AG08395 (cell line): Measurements from ENCODE around the gene TDRD7.

Experiments used
- DNase-seq: peaks from one replicate; pipeline ENCODE4 v3.0.0; 2012; ENCODE audit warnings: mixed read lengths, low spot score

The TDRD7 gene

GRCh38 chr9:97505845-97506244 is 93.9 kb downstream of the TDRD7 start:
- no peak for DNase-seq

- DNase-seq, result no peak
Observed at GRCh38 chr9:97506306-97506705, 94.4 kb downstream of the TDRD7 start.

GRCh38 chr9:97506787-97507186 is 94.9 kb downstream of the TDRD7 start:
- no peak for DNase-seq

GRCh38 chr9:97507428-97507984 is 95.6 kb downstream of the TDRD7 start:
- no peak for DNase-seq

- no peak for DNase-seq
Observed at GRCh38 chr9:97508852-97509251, 97.0 kb downstream of the TDRD7 start.

- DNase-seq, result no peak
Observed at GRCh38 chr9:97510797-97511654, 99.1 kb downstream of the TDRD7 start.

- no peak for DNase-seq
Observed at GRCh38 chr9:97511655-97512427, 99.9 kb downstream of the TDRD7 start.

- DNase-seq, result no peak
Observed at GRCh38 chr9:97512966-97513560, 101.2 kb downstream of the TDRD7 start.

- DNase-seq, result no peak
Observed at GRCh38 chr9:97514531-97514930, 102.6 kb downstream of the TDRD7 start.

GRCh38 chr9:97515662-97516061 is 103.8 kb downstream of the TDRD7 start:
- DNase-seq, result no peak

- no peak for DNase-seq
Observed at GRCh38 chr9:97516111-97516510, 104.2 kb downstream of the TDRD7 start.

- no peak for DNase-seq
Observed at GRCh38 chr9:97517331-97518089, 105.6 kb downstream of the TDRD7 start.

GRCh38 chr9:97518166-97518908 is 106.4 kb downstream of the TDRD7 start:
- DNase-seq, result no peak

GRCh38 chr9:97518909-97519307 is 107.0 kb downstream of the TDRD7 start:
- DNase-seq, result peak; percentile 85

- no peak for DNase-seq
Observed at GRCh38 chr9:97519441-97519970, 107.6 kb downstream of the TDRD7 start.

- no peak for DNase-seq
Observed at GRCh38 chr9:97521576-97522333, 109.9 kb downstream of the TDRD7 start.

GRCh38 chr9:97524424-97524823 is 112.5 kb downstream of the TDRD7 start:
- DNase-seq, result no peak

- no peak for DNase-seq
Observed at GRCh38 chr9:97525451-97525850, 113.6 kb downstream of the TDRD7 start.

GRCh38 chr9:97526895-97527575 is 115.1 kb downstream of the TDRD7 start:
- DNase-seq, result no peak
